GM19099 (cell line): ENCODE data around the gene INPPL1.

Source experiments
- POLR2A ChIP-seq: IDR thresholded peaks from 3 replicates; pipeline ENCODE4 v1.6.1; 2011; ENCODE audit warnings: low read depth; ENCODE audit not compliant: insufficient read length; ENCODE audit errors: extremely low read depth

INPPL1 gene

DNA sequence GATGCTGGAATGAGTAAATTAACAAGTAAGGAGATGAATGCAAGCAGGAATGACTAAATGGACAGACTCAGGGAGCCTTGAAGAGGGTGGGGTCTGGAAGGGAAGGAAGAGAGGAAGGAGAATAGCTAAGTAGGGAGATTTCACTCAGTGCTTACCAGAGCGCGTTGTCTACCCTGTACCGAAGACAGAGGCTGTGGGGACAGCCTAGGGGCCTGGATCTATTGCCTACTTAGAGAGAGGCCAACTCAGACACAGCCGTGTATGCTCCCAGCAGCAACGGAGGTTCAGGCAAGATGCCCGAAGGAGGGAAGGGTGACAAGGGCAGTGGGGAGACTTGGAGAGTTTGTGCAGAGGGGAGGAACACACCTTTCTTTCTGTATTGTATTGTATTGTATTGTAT, 7.9 kb upstream of the INPPL1 start, which contains the start of gene FOLR2:
FOLR2 (plus strand) TSS at position 157 of the 400 bp plus-strand sequence. CDS start 1,791 bp downstream, outside the sequence.
- TF ChIP-seq POLR2A, result no peak

DNA sequence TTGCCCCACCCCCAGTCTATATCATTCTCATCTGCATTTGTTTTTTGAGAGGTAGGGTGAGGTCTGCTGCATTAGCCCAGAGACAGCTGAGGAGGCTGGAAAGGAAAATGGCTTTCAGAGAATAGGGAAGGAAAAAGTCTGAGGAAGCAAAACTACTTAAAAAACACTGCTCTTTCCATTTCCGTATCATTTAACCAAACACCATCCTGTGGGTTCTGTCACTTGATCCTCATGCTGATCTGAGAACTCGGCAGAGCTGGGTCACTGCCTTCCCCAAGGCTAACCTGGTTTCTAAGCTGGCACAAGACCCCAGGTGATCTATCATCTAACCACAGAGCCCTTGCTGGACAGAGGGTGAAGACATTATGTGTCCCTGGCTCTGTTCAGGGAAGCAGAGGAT, 6.7 kb upstream of the INPPL1 start:
- no peak for TF ChIP-seq POLR2A

DNA sequence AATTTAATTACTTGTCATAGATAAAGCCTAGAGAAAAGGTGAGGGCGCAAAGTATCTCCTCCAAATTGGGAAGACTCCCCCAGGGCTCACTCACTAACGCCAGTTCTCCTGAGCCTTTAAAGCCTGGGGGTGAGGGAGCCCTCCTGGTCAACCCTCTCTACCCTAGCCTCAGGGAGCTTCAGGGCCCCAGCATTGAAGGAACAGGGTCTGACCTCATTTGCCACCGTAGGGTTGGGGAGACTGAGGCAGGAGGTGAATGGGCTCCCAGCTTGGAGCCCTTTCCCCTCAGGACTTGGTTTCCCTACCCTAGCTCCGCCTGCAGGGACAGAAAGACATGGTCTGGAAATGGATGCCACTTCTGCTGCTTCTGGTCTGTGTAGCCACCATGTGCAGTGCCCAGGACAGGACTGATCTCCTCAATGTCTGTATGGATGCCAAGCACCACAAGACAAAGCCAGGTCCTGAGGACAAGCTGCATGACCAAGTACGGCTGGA, 6.3 kb upstream of the INPPL1 start:
- no peak for TF ChIP-seq POLR2A

DNA sequence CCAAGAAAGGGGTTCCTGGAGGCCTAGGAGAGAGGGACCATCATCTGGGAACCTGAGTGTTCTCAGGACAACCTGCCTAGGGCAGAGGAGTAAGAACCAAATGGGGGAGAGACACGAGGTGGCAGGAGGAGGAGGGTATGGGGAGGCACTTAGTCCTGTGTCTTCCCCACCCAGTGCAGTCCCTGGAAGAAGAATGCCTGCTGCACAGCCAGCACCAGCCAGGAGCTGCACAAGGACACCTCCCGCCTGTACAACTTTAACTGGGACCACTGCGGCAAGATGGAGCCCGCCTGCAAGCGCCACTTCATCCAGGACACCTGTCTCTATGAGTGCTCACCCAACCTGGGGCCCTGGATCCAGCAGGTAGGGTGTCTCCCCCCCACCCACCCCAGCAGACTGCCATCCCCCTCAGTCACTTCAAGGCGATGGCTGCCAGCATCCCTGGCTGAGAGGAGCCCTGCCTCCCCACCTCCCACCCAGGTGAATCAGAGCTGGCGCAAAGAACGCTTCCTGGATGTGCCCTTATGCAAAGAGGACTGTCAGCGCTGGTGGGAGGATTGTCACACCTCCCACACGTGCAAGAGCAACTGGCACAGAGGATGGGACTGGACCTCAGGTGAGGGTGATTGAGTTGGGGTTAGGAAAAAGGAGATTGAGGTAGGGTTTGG, 3.7 kb upstream of the INPPL1 start:
- no peak for TF ChIP-seq POLR2A

DNA sequence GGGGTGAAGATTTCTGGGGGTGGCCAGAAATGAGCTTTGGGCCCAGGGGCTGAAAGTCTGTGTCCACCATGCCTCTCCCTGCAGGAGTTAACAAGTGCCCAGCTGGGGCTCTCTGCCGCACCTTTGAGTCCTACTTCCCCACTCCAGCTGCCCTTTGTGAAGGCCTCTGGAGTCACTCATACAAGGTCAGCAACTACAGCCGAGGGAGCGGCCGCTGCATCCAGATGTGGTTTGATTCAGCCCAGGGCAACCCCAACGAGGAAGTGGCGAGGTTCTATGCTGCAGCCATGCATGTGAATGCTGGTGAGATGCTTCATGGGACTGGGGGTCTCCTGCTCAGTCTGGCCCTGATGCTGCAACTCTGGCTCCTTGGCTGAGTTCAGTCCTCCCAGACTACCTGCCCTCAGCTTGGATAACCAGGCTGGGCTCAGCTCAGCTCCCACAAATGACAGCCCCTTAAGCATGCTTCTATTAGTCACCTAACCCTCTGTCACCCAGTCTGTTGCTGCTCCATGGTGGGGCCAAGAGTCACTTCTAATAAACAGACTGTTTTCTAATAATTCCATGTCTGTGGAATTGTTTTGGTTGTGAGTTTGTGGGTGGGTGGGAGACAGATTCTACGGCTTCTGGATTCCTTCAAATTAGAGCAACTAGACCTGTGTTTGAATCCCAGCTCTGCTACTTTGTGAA, 3.0 kb upstream of the INPPL1 start:
- TF ChIP-seq POLR2A, result no peak

DNA sequence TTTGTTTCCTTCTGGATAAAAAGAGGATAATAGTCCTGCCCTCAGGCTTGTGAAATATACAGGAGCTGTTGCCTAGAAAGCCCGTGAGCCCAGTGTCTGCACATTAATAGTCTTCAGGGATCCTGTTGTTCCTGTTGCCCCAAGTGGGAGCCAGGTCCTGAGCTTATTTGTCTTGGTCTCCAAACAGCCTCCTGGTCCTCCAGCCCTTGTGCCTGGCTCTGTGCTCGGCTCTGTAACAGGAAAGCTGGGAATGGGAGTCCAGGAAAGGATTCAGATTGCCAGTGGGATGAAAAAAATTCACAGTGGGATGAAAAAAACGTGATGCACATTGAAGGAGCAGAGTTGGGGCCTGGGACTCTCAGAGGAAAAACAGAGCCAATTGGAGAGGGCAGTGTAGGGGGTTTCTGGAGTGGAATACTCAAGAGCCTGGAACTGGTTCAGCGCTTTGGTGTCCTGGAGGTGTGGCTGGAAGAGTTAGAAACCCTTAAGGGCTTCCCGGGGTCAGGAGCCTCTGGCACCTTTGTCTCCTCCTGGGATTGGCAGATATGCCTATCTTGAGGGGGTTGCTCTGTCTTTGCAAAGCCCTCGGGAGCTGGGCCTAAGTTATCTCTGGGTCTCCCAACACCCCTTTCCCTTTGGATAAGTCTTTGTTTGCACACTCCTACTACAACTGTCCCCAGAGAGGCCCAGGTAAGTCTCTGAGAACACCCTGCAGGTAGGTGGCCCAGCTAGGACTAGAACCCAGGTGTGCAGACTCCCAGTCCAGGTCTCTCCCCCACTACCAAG, 2.3 kb upstream of the INPPL1 start:
- no peak for TF ChIP-seq POLR2A

DNA sequence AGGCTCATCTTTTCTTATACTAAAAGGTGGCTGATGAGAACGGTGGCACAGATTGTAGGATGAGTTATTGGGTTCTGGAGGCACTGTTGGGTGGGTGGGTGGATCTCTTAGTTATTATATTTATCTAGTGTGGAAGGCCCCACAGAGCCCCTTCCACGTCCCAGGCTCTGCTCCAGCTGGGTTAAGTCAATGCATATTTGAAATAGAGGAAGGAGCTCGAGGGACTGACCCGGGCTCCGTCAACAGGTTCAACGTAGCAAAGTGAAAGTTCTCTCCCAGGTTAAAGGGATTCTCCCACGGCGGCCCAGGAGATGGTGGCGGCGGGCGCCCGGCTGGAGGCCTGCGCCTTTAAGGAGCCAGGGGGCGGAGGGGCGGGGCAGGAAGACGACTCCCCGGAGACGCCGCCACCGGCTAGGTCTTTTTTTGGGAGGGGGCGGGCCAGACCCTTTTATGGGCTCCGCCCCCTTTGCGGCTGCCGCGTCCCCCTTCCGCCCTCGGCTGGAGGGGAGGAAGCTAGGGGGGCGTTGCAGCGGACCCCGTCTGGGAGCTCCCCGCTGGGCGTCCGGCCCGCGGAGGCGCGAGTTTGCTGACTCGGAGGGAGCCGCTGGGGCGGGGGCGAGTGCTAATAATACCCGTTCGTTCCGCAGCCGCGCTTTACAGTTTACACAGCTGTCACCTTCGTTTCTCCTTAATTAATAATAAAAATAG, 1.5 kb upstream of the INPPL1 start:
- peak; percentile 34 for TF ChIP-seq POLR2A

DNA sequence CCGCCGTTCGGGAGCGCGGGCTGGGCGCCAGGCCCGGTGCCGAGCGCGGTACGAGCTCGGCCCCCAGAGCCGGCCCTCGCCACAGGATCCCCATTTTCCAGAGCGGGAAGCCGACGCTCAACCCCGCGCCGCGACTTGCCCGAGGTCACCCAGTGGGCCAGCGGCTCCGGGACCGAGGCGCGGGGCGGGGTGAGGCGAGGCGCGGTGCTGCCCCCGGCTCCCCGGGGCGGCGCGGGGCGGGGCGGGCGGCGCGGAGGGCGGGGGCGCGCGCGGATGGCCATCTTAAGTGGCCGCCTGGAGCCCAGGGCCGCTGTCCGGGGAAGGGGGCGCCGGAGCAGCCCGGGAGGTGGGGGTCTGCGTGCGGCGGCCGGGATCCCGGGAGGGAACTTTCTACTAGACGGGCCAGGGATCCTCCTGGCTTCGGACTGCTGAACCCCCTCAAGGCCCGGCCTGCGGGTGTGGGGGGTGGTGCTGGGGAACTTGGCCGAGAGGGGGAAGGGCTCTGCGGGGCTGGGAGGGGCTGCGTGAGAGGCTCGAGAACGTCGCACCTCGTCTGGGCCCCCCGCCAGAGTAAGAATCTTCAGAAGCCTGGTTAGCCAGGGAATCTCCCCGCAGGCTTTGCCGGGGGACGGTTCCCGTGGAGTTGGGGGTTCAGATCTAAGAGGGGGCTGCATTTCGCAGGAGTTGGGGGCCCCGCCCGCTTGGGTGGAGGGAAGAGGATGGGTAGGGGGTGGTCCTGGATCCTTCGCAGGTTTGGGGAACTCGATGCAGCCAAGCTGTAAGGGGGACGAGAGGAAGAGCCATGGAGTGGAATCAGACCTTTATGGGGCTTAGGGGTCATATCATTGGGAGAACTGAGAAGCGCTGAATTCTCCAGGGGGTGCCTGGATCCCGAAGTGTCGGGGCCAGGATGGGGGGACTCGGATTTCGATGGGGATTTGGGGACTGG, 678 bp upstream of the INPPL1 start:
- TF ChIP-seq POLR2A, result peak; percentile 52

DNA sequence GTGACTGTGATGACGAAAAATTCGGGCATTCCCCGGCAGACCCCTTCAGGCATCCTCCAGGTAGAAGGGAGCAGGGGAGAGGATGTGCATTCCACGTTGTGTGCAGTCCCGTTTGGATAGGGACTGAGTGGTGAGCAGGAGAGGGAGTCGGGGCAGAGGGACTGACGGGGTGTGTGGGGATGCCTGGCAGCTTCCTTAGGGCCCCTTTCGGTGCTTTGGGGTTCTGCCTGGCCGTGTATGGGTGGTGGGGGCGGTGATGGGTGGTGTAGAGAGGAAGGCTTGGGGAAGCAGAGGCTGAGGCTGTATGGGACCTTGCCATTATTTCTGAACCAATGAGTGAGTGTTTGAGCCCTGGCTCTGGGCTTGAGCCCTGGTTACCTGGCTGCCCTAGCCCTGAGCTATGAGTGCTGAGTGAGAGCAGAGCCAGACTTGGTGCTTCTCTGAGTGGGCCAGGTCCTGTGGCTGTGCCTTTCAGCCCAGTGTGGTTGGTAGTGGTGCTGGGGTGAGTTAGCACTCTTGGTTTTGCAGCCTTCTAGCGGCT, 914 bp downstream of the INPPL1 start:
- peak; percentile 22 for TF ChIP-seq POLR2A

DNA sequence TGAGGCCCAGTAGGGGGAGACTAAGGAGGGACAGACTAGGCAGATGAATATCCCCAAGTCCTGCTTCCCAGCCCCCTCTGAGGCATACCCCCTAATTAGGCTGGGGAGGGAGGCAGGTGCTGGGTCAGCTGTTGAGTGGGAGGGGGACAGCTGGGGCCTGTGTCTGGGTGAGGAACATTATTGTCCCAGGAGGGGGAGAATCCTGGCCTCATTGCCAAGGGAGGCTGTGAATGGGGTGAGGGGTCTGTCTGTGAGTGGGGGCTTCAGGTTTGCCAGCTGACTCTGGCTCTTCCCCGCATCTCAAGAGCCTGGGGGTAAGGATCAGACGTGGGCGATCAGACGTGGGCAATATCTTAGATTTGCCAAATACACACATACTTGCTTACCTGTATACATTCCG, 2.1 kb downstream of the INPPL1 start:
- TF ChIP-seq POLR2A, result no peak

DNA sequence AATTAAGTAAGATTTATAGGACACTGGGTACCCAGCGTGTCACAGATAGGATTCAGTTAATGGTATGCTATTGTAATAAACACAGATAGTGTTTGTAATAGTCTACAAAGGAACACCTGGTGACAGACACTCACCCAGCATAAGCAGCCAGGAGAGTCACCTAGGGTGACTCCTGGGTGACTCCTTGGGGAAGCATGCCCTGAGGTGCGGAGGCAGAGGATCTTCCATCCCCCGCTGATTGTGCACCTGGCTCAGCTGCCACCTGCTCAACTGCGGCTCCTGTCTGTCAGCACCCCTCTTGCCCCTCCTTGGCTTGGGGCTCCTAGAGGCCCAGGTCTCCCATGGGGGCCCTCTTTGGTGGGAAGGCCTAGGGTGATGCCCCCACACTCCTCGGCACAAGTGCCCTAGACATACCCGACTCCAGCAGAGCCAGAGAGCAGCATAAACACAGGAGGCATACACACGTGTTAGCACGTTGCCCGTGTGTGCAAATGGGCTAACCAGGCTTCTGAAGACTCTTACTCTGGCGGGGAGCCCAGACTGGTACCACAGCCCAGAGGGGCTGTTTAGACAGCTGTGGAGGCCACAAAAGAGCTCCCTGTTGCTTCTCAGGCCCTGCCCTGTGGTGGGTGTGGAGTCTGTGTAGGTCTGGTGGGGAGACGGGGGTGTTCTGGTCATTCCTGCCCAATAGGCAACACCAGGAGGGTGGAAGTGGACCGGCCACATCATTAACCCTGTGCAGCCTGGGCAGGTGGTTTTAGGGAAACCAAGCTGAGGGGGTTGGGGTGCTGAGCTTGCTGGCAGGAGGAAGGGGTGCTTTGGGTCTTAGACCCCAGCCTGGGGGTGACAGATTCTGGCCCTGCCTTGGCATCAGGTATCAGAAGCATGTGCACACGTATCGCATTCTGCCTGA, 3.0 kb downstream of the INPPL1 start:
- no peak for TF ChIP-seq POLR2A

DNA sequence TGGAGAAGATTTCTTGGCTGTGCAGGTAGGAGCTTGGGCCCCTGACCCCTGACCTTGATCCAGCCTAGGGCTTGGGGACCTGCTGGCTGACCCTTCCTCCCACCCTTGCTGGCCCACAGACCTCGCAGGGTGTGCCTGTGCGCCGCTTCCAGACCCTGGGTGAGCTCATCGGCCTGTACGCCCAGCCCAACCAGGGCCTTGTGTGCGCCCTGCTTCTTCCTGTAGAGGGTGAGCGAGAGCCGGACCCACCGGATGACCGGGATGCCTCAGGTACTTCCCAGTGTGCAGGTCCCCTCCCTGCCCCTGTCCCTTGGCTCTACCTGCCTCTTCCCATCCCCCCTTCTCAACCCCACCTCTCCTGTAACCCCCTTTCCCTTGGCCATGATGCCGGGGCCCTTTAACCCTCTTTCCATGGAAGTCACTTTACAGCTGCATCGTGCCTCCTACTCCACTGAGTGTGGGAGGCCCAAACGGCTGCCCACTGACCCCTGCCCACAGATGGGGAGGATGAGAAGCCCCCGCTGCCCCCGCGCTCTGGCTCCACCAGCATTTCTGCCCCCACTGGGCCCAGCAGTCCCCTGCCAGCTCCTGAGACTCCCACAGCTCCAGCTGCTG, 3.8 kb downstream of the INPPL1 start:
- no peak for TF ChIP-seq POLR2A
